NB4 (cell line): ENCODE measurements around the gene TRIM36.

Source experiments
- DNase-seq: peaks from one replicate; pipeline ENCODE4 v3.0.0; 2010; ENCODE audit warnings: low read depth
- H3K4me3 ChIP-seq: one replicate; pipeline ENCODE4 v1.5.1; 2011; ENCODE audit warnings: mild to moderate bottlenecking, low read depth, low read length, moderate library complexity
- MAX ChIP-seq: IDR thresholded peaks from 2 replicates; pipeline ENCODE4 v1.6.1; 2011; ENCODE audit warnings: low read depth, low read length
- MYC ChIP-seq: IDR thresholded peaks from 2 replicates; pipeline ENCODE4 v1.6.1; 2011; ENCODE audit warnings: low read depth, low read length
- POLR2A ChIP-seq: IDR thresholded peaks from 2 replicates; pipeline ENCODE4 v1.6.1; 2011; ENCODE audit warnings: mild to moderate bottlenecking; ENCODE audit not compliant: insufficient read length; ENCODE audit errors: extremely low read depth
- TF ChIP-seq, protein P1 (sequence below): IDR thresholded peaks from one replicate; pipeline ENCODE4 v1.5.1; 2012; ENCODE audit warnings: low read depth, low read length

The TRIM36 gene

GRCh38 chr5:115192098-115192497, 22.4 kb upstream of the TRIM36 start:
- TF ChIP-seq MYC (no peak), POLR2A (no peak), MAX (no peak)
- TF ChIP-seq, protein P1, sequence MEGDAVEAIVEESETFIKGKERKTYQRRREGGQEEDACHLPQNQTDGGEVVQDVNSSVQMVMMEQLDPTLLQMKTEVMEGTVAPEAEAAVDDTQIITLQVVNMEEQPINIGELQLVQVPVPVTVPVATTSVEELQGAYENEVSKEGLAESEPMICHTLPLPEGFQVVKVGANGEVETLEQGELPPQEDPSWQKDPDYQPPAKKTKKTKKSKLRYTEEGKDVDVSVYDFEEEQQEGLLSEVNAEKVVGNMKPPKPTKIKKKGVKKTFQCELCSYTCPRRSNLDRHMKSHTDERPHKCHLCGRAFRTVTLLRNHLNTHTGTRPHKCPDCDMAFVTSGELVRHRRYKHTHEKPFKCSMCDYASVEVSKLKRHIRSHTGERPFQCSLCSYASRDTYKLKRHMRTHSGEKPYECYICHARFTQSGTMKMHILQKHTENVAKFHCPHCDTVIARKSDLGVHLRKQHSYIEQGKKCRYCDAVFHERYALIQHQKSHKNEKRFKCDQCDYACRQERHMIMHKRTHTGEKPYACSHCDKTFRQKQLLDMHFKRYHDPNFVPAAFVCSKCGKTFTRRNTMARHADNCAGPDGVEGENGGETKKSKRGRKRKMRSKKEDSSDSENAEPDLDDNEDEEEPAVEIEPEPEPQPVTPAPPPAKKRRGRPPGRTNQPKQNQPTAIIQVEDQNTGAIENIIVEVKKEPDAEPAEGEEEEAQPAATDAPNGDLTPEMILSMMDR: no peak
- DNase-seq: no peak

DNA sequence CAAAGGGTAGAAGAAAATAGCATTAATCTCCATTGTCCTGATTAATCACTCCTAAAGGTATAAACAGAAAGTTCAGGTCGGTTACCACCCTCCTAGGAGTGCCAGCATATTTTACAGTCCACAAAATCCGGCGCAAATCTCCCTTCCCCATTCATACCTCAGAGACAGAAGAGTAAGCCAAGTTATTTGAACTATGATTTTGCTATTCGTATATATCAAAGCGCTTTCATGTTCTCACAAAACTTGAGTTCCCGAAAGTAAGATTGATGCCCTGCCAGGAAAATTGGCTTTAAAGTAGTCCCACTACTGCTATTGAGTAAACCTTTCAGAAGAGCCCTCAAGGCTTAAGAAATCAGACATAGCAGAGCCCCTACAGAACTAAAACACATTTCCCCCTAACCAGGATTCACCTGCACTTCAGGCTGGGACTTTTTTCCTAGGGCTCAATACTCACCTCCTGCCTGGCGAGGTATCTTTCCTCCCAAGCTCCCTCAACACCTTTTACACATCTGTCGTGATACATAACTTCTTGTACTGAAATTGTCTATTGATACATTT, 21.8 kb upstream of the TRIM36 start:
- no peak for DNase-seq
- H3K4me3 ChIP-seq: no peak overlapping the region
- TF ChIP-seq MYC: no peak
- TF ChIP-seq, protein P1: no peak
- TF ChIP-seq MAX: no peak
- TF ChIP-seq POLR2A: no peak

More at GRCh38 chr5:115192098-115192497, 22.4 kb upstream of the TRIM36 start:
- H3K4me3 ChIP-seq: no peak overlapping the region

DNA sequence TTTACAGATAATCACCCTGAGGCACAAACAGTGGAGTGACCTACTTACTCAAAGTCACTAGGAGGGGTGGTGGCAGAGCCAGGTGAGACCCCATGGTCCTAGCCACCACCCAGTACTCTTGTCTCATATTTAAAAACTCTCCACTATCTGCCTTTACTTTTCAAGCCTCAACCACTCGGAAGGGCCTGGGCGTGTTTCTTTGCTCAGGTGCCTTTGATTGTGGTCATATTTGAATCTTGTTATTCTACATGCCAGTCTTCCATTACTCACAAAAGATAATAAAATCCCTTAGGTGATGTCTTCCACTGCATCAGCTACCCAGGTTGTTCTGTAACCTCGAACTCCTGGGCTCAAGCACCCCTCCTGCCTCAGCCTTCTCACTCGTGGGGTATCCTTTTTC, 20.7 kb upstream of the TRIM36 start:
- TF ChIP-seq MAX: no peak
- TF ChIP-seq MYC: no peak
- TF ChIP-seq, protein P1: no peak
- TF ChIP-seq POLR2A: no peak
- H3K4me3 ChIP-seq: no peak overlapping the region
- DNase-seq: no peak

DNA sequence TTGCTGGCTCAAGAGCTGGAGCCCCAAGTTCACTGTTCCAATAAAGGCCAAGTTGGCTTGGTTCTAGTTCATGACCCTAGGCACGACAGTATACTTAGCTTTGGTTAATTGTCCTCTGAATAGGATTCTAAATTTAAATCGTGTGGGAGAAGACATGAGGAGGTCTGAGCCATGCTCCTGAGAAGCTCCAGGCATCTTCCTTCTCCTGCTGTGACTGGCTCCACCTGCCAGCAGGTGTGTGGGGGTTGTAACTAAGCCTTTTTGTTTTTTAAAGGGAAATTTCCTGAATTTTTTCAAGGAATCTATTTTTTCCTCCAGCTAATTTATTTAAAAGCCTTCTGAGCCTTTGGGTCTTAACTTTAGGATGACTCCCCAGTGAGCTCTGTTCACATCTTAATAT, 20.2 kb upstream of the TRIM36 start:
- H3K4me3 ChIP-seq: no peak overlapping the region
- TF ChIP-seq MYC: no peak
- TF ChIP-seq POLR2A: no peak
- TF ChIP-seq, protein P1: no peak
- TF ChIP-seq MAX: no peak
- no peak for DNase-seq

DNA sequence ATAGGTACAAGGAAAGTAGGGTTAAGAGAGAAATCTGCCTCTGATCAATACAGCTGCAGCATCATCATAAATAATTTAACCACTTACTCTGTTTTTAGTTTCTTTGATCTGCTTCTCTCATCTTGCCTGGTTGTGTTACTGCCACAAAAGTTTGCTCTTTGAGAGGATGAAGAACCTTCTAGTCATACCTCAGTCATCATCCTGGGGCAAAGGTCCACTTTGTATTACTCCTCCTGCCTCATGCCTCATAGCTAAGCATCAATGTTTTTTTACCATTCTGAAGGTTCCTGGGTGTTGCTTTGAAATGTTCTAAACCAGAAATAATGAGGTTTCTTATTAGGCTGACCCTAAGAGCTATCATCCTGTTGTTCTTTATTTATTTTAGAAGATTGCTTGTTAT, 17.1 kb upstream of the TRIM36 start:
- TF ChIP-seq MYC (no peak), MAX (no peak), POLR2A (no peak)
- TF ChIP-seq, protein P1: no peak
- DNase-seq: no peak

GRCh38 chr5:115184770-115185169, 15.1 kb upstream of the TRIM36 start:
- no peak for DNase-seq
- no peak overlapping the region for H3K4me3 ChIP-seq
- TF ChIP-seq, protein P1: no peak
- no peak for TF ChIP-seq POLR2A
- TF ChIP-seq MAX: no peak
- TF ChIP-seq MYC: no peak

More for the DNA sequence above, 17.1 kb upstream of the TRIM36 start:
- H3K4me3 ChIP-seq: no peak overlapping the region
